Measurements from ENCODE around the gene ZDHHC1.
"Not testable (repeated sequence)": the region's sequence is repeated elsewhere in the genome, so short reads cannot be mapped to it uniquely, and the experiment has no call there.

The ZDHHC1 gene

DNA sequence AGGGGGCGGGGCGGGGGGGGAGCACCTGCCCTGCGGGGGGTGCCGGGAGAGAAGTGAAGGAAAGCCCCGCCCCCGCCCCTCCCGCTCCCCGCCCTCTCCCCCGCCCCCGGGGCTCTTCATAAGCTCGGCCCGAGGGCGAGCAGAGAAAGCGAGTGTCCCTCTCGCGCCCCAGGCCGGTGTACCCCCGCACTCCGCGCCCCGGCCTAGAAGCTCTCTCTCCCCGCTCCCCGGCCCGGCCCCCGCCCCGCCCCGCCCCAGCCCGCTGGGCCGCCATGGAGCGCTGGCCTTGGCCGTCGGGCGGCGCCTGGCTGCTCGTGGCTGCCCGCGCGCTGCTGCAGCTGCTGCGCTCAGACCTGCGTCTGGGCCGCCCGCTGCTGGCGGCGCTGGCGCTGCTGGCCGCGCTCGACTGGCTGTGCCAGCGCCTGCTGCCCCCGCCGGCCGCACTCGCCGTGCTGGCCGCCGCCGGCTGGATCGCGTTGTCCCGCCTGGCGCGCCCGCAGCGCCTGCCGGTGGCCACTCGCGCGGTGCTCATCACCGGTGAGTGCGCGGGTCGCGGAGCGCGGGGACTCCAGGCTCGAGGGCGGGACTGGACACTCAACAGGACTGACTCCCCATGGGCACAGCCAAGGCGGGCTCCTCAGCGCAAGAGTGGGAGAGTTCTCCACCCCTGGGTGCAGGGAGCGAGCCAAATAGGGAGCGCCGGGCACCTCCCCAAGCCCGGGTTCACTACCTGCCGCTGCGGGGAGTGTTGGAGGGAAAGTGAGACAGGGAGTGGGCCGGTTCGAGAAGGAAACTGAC lies 14.9 kb upstream of the ZDHHC1 start, which contains the start of gene HSD11B2:
HSD11B2 (plus strand) TSS at position 145 of the 798 bp plus-strand sequence; CDS start at position 273, 128 bp downstream.
- DNase-seq (ENCODE audit: low read depth in 2 of 2), result no peak

DNA sequence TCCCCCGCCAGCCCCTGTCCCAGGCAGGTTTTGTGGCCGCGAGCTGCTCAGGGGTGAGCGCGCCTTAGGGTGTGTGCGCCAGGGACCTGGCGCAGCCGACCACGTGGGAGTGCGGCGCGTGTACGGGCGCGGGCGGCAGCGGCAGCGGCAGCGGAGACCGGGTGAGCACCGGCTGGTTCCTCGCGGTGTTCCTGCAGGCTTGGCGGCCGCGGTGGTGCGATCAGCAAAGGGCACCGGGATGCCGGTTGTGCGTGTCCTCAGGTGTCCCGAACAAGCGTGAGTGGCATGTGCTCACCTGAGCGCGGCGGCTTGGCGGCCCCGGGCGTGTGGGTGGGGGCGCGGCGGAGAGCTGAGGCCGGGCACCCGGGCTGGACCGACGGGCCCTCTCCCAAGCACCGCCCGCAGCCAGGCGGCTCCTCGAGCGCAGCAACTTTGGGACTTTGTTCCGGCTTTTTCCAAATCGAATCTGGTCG lies 14.3 kb upstream of the ZDHHC1 start:
- peak in 1 of 2 donors; percentile 8 for DNase-seq (ENCODE audit: low read depth in 2 of 2)

DNA sequence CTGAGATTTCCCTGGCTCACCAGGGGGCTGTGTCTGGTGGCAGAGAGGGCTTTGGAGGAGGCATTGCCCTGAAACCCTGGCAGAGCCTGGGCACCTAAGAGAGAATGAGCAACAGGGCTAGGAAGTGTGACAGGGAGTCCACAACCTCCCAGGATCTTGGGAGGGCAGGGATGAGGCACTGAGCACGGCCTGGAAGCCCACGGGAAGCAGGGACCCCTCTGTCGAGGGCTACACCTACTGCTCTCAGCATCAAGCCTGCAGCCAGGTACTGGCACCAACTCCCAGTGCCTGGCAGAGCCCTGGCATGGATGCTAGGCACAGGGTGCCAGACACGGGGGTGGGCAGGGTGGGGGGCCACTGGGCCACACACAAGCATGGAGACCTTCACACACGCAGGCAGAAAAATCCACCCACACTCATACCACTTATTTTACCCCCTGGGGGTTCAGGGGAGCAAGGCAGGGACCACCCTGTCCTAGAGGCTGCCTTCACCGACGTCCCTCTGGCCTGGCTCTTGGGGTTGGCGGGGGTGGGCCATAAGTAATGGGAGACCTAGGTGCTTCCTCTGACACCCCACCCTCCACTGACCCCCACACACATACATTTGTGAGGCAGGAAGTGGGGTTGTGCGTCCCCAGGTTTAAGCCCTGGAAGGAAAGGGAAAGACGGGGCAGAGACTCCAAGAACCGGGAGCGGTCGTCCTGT lies 13.7 kb upstream of the ZDHHC1 start:
- no peak for DNase-seq (ENCODE audit: low read depth in 2 of 2)

DNA sequence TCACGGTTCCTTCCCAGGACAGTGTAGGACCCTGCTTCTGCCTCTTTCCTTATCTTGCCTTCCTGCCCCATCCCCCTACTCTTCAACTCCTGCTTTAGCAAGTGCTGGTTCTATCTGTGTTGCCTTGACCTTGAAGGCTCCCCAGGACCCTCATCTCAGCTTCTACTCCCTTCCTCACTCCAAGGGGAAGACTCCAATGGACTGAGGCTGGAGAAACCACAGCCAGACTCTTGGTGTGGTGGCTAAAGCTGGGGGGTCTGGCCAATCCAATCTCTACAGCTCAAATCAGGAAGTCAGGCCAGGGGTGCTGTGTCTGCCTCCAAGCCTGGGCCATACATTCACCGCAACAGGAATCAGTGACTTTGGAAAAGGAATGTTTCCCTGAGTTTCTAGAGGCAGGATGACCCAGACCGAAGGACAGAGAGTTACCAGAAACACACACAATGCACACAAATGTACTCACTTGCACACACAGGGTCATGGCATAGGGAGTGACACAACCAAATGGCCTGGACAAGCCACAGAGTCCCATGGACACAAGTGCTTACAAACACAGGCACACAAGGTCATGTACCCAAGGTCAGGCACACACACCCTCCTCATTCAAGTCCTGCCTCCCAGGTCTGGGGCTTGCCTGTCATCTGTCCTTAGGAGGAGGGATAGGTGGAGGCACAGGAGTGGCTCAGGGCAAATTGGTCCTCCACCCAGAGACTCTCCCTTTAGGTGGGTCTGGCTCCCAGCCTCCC lies 12.9 kb upstream of the ZDHHC1 start:
- no peak for DNase-seq (ENCODE audit: low read depth in 2 of 2)

DNA sequence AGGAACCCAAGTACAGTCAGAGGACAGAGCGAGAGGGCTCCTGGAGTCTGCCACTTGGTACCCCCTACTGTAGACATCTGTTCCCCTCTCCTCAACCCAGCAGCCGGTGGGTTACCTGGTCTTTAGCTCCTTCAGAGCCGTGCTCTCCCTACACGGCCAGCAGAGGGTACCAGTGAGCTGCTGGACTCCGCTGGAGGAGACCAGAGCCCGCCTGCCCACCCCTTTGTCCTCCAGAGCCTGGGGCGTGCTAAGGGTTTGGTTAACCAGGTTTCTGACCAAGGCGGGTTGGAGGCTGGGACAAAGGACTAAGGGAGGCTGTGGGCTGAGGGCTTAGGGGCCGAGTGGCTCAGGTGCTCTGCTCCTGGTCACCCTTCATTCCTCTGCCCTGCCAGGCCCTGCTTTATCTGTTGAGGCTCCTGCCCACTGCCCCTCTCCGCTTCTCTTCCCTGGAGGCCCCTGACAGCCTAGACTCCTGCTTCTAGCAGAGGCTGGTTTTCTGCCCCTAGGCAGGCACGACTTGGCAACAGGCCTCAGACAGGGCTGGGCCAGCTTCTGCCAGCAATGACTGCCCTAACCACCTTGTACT lies 12.0 kb upstream of the ZDHHC1 start:
- DNase-seq (ENCODE audit: low read depth in 2 of 2), result peak in 1 of 2 donors; percentile 38

DNA sequence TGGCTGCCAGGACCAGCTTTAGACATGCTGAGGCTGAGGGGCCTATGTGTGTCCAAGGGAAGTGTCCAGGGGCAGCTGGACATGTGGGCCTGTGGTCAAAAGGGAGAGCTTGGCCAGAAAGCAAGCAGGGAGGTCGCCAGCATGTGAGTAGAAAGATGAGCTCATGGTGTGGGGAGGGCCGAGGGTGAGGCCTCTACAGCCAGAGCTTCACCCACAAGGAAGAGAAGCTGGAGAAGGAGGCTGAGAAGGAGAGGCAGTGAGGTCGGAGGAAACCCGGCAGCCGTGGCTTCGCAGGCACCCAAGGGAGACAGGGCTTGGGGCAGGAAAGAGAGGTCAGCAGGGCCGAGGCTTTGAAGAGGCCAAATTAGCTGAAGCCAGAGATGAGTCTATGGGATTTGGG lies 10.7 kb upstream of the ZDHHC1 start:
- no peak for DNase-seq (ENCODE audit: low read depth in 2 of 2)

DNA sequence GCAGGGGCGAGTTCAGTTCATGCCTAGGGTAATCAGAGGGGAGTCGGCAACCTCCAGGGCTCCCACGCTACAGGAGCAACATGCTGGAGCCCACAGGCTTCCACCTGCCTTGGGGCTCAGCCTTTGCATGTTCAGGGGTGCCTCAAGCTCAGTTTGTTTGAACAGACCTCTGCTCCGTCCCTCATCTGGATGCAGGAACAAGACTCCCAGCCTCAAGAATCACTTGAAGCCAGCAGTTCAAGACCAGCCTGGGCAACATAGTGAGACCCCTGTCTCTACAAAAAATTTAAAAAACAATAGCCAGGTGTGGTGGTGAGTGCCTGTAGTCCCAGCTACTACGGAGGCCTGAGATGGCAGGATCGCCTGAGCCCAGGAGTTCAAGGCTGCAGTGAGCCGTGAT lies 9.7 kb upstream of the ZDHHC1 start:
- DNase-seq (ENCODE audit: low read depth in 2 of 2), result no peak

DNA sequence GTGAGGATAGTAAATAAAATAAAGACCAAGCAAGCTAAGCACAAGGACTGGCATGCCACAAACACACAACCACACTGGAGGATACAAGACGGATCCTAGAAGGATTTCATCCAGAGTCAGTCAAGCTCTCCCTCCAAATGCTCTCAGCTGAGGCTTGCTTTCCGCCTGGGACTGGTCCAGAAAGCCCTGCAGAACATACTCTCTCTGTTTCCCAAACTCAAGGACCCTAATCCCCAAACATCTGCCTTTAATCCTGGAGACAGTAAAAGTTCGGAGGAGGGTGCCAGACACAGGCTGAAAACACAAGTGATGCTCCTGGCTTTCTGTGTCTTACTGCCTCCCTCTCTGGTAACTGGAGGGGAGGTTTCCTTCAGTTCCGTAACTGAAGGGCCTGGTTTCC lies 9.3 kb upstream of the ZDHHC1 start:
- DNase-seq (ENCODE audit: low read depth in 2 of 2), result no peak

DNA sequence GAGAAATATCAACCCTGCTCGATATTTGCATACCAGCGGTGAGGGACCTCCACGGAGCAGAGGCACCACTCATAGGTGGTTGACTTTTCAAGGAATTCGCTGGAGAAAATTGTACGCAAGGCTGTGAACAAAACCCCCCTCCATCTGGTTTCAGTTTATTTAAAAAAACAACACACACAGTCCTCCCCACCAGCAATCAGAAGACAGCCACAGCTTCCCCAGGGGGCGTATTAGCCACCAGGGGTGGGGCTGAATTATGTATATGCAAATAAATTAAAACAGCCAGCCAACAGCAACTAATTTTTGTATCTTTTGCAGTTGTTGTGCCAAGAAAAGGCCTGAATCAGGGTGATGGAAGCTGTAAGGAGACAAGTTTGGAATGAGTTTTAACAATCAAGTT lies 8.8 kb upstream of the ZDHHC1 start:
- no peak for DNase-seq (ENCODE audit: low read depth in 2 of 2)

DNA sequence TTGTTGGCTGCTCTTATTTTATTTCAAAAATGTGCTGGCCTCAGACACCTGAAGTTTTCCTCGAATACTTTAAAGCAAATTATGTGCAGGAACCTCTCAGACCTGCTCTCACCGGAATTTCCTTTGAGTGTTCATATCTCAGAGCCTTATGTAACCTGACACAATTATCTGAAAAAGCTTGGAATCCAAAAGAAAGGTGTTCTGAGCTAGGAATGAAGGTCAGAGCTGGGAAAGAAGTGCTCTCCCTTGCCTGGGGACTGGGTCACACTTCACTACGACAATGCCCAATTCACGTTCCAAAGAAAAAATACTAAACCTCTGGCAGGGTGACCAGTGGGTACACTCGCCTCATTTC lies 8.0 kb upstream of the ZDHHC1 start:
- no peak for DNase-seq (ENCODE audit: low read depth in 2 of 2)

DNA sequence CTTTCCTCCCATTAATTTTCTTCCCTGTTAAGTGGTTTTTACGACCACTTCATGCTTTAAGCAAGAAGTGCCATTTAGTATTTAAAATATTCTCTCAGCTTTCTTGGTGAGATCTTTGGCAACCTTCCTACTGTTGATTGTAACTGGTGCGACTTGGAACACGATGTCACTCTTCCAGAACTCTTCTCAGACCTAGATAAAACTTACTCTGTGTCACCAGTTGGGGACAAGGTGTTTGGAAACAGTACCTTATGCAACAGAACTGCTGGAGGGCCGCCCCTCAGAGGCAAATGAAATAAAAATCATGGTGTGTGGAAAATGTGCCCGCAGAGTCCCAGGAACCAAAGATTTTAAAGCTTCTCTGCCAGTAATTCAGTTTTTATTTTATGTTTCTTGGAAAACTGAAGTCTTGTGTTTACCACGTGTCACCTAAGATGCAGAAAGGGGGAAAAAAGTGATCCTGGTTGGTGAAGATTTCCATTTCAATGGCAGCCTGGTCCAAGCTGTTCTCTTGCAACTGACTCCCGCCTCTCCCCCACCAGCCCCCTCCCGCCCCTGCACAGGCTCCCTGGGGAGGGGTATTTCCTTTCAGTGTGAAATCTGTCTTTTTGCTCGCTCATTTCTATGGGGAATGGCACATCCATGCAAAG lies 7.5 kb upstream of the ZDHHC1 start:
- DNase-seq (ENCODE audit: low read depth in 2 of 2), result no peak

DNA sequence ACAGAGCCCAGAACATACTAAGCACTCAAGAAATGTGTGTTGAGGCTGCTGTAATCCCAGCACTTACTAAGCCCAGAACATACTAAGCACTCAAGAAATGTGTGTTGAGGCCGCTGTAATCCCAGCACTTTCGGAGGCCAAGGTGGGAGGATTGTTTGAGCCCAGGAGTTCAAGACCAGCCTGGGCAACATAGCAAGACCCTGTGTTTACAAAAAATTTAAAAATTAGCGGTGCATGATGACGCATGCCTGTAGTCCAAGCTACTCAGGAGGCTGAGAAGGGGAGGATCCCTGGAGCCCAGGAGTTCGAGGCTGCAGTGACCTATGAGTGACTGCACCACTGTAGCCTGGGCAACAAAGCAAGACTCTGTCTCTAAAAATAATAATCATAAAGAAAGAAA lies 6.7 kb upstream of the ZDHHC1 start:
- no peak for DNase-seq (ENCODE audit: low read depth in 2 of 2)

DNA sequence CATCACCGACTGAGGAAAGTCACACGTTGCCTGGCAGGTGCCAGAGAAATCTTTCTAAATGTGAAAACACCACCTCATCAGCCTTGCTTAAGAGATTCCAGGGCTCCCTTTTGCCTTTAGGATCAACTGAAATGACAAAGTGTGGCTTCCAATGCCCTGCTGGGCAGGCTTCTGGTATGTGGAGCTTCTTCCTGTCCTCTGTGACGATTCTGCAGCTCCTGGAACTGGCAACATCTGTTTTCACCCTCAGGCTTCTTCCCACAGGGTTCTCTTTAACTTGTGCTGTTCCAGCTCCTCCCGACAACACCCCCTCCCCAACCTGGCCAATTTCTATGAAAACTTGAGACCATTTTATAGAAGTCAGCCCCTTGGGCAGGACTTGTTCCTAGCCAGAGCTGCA lies 4.8 kb upstream of the ZDHHC1 start:
- DNase-seq (ENCODE audit: low read depth in 2 of 2), result no peak

DNA sequence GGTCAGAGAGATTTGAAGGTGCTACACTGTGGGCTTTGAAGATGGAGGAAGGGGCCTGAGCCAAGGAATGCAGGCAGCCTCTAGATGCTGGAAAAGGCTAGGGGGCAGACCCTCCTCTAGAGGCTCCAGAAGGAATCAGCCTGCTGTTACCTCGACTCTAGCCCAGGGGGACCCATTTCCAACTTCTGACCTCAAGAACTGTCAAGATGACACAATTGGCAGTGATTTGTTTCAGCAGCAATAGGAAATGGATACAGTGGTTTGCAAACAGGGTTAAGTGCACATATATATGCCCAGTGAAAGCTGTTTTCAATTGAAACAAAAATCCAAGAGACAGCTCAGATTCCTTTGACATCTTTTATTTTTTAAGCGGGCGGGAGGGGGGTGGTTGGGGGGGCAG lies 3.7 kb upstream of the ZDHHC1 start:
- no peak for DNase-seq (ENCODE audit: low read depth in 2 of 2)

DNA sequence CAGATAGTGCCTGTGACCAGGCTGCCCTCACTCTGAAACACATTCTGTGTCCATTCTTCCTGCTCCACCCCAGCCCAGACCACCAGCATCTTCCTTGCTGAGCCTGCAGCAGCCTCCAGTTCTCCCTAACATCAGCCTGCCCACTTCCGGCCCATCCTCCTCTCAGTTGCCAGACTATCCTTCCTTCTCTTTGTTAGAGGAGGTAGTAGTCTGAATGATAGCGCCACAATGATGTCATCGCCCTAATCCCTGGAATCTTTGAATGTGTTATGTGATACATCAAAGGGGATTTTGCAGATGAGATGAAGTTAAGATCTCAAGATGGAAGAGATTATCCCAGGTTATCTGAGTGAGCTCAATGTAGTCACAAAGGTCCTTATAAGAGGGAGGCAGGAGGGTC lies 3.2 kb upstream of the ZDHHC1 start:
- DNase-seq (ENCODE audit: low read depth in 2 of 2), result no peak

DNA sequence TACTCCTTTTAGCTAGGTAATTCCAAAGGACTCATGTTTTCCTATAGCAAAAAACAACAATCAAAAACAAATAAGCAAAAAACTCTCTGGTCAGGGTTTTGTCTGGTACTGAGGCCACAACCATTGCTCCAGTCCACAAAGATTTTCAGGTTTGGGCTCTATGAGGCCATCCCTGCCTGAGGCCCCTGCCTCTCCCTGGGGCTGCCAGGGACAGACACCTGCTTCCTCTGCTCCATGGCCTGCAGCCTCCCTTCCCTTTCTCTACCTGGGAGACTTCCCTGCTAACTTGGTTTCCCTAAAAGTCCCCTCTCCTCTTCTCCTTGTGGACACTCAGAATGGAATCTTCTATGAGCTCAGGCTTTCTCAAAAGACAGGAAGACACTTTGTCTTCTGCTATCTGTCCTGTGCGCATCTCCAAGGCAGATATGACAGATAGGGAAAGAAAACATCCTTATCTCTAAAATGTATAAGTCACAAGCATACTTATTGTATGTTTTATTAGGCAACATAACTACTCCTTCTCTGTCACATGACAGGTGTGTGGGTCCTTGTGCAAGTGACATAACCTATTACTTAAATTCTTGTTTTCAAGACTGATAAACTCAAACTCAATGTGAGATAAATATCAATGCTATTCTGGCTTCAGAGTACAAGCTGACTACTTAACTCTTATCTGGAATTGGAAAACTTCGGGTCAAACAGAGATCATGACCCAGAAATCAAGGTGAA lies 1.2 kb upstream of the ZDHHC1 start:
- DNase-seq (ENCODE audit: low read depth in 2 of 2), result no peak

DNA sequence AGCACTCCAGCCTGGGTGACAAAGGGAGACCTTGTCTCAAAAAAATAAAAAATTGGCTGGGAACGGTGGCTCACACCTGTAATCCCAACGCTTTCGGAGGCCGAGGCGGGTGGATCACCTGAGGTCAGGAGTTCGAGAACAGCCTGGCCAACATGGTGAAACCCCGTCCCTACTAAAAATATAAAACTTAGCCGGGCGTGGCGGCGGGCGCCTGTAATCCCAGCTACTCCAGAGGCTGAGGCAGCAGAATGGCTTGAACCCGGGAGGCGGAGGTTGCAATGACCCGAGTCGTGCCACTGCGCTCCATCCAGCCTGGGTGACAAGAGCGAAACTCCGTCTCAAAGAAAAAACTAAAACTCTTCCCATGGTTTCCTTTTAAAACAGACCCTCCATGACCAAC lies 856 bp downstream of the ZDHHC1 start:
- not testable (repeated sequence) for DNase-seq (ENCODE audit: low read depth in 2 of 2)

DNA sequence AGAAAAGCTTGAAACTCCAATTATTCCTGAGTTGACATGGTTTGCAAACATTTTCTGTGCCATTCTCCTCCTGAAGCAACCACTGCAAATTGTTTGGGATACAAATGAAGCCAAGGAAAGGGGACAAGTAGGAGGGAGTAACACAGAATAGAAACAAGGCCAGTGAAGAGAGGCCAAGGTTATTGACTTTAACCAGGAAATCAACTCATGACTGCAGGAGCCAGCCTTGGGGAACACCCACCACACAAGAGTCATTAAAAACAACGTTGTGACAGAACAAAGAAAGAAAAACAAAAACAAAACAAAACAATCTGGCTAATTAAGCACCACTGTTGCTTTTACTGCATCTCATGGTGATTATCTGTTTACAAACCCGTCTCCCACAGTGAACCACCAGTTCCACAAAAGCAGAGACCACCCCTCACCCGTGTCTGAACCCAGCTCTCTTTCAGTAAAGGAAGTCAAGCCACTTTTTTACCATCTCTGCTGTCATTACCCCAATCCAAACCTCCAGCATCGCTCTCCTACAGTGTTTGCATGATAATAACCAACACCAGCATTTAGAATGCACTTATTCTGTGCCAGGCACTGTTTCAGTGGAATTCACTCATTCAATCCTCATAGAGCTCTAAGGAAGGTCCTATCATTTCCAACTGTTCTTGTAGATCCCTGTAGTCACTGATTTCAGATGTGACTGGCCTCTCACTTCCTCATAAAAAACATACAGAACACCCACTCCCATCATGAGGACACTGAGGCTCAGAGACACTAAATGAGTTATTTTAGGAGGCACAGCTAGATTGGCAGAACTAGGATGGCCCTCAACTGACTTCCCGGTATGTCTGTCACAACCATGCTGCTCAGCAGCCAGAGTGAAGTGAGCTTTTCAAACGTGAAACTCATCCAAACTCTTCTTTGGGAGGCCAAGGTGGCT lies 2.0 kb downstream of the ZDHHC1 start:
- no peak for DNase-seq (ENCODE audit: low read depth in 2 of 2)

DNA sequence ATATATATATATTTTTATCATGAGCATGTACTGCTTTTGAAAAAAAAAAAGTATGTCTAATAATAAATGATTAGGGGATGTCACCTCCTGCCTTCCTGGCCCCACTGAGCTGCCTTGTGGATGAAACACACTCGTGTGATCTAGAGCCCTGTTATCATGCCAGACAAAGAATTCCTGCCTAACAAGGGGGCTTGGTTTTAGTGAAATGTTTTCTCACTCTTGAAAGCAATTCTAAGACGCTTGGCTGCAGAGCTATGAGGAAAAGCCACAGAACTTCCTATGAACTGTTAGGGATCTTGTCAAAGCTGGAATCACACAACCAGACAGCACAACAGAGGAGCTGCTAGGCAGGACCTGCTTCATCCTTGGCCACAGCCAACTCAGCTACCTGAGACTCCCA lies 4.0 kb downstream of the ZDHHC1 start:
- no peak for DNase-seq (ENCODE audit: low read depth in 2 of 2)

DNA sequence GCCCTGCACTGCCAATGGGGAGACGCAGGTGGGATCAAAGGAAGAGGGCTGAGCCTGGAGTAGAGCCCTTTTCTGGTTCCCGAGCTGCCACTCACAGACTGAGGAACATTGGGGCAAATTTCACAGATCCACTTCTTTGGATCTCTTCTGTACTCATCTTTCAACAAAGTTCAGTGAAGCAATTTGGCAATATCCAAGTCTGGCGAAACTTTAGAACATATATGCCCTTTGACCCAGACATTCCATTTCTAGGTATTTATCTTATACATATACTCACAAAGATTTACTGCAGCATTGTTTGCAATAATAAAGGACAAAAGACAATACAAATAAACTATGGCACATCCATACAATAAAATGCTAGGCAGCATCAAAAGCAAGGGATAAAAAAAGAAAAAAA lies 4.9 kb downstream of the ZDHHC1 start:
- no peak for DNase-seq (ENCODE audit: low read depth in 2 of 2)
